LNCAP (cell line): ENCODE data around the gene ADGRF1.

Experiments used
- CTCF ChIP-seq: fragments of 450-650 bp; IDR thresholded peaks from 2 replicates; pipeline ENCODE4 v1.5.1; 2017; ENCODE audit warnings: mild to moderate bottlenecking

Gene ADGRF1

DNA sequence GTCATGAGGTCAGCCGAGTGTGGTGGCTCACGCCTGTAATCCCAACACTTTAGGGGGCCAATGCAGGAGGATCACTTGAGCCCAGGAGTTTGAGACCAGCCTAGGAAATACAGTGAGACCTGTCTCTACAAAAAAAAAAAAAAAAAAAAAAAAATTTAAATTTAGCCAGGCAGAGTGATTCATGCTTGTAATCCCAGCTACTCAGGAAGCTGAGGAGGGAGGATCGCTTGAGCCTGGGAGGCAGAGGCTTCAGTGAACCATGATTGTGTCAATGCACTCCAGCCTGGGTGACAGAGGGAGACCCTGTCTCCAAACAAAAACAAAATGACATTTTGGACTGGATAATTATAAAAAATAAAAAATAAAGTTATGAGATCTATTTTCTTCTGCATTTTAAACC lies 56.2 kb downstream of the ADGRF1 start:
- no peak for TF ChIP-seq CTCF

GRCh38 chr6:46983007-46983411 lies 59.1 kb downstream of the ADGRF1 start:
- TF ChIP-seq CTCF = no peak

DNA sequence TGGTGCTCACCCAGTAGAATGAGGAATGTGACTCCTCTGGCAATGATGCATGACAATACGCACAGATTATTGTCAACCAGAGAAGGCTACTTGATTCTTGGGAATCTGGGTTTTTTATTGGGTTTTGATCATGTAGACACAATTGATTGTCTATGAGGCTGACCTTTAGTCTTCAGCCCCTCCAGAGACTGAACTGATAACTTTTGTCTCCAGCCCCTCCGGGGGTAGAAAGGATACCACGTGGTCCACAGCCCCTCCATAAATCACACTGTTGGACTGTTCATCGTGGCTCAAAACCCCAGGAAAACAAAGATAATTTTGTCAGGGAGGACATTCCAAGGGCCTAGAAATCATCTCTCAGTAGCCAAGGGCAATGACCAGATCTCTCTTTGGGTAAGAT lies 62.9 kb downstream of the ADGRF1 start:
- TF ChIP-seq CTCF = no peak

GRCh38 chr6:46974786-46975185 lies 67.3 kb downstream of the ADGRF1 start:
- TF ChIP-seq CTCF = no peak

DNA sequence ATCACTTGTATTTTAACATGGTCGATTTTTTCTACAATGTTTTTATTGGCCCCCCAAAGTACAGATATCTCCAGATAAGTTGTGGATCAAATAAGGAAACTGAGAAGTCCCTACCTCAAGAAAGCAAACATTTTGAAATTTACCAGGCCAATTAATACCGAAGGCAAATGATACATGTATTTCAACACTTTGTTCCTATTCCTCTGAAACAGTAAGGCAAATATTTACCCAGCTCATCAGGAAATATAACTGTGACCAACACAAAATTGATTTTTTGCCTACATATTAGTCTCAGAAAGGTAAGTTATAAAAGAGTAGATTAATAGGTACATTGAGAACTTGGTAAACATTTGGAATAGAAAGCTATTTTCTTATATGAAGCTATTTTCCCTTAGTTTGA lies 69.1 kb downstream of the ADGRF1 start:
- TF ChIP-seq CTCF = no peak

GRCh38 chr6:46972531-46972930 lies 69.6 kb downstream of the ADGRF1 start:
- no peak for TF ChIP-seq CTCF

- no peak for TF ChIP-seq CTCF
Observed at GRCh38 chr6:46969206-46969605, 72.9 kb downstream of the ADGRF1 start.

GRCh38 chr6:46967826-46968349 lies 74.2 kb downstream of the ADGRF1 start:
- no peak for TF ChIP-seq CTCF
